H9 (cell line): ENCODE results near the gene CYP27B1. TPM values are rescaled to one million over a fixed set of nuclear protein-coding genes. Genes with fewer than 3 reads are reported as not detected.

ENCODE experiments used
- DNase-seq: peaks from one replicate; pipeline ENCODE4 v3.0.0-alpha.2; 2017
- H2AFZ ChIP-seq: one replicate; pipeline ENCODE4 v1.6.1; 2013; ENCODE audit warnings: mild to moderate bottlenecking, low read length, control low read depth, moderate library complexity
- H2AK5ac ChIP-seq: 2 replicates; pipeline ENCODE4 v1.6.1; 2013; ENCODE audit warnings: low read length, control low read depth, mixed read lengths; ENCODE audit not compliant: insufficient read length
- H2BK120ac ChIP-seq: one replicate; pipeline ENCODE4 v1.6.1; 2013; ENCODE audit warnings: low read depth, mild to moderate bottlenecking, low read length, control low read depth, inconsistent platforms; ENCODE audit not compliant: poor library complexity, severe bottlenecking
- H2BK12ac ChIP-seq: 2 replicates; pipeline ENCODE4 v1.6.1; 2013; ENCODE audit warnings: low read length, control low read depth, mixed read lengths, low read depth; ENCODE audit not compliant: insufficient read length
- H2BK15ac ChIP-seq: 2 replicates; pipeline ENCODE4 v1.6.1; 2013; ENCODE audit warnings: low read depth, low read length, control low read depth
- H2BK20ac ChIP-seq: one replicate; pipeline ENCODE4 v1.6.1; 2013; ENCODE audit warnings: low read depth, mild to moderate bottlenecking, low read length, control low read depth, inconsistent platforms; ENCODE audit not compliant: poor library complexity, severe bottlenecking
- H2BK5ac ChIP-seq: 2 replicates; pipeline ENCODE4 v1.6.1; 2013; ENCODE audit warnings: low read length, control low read depth, mixed read lengths; ENCODE audit not compliant: insufficient read length
- H3K14ac ChIP-seq: 2 replicates; pipeline ENCODE4 v1.6.1; 2013; ENCODE audit warnings: low read length, control low read depth; ENCODE audit not compliant: insufficient read depth
- H3K18ac ChIP-seq: 2 replicates; pipeline ENCODE4 v1.6.1; 2013; ENCODE audit warnings: low read depth, mild to moderate bottlenecking, mixed read lengths, low read length, control low read depth; ENCODE audit not compliant: insufficient read length
- H3K23ac ChIP-seq: 2 replicates; pipeline ENCODE4 v1.6.1; 2013; ENCODE audit warnings: low read length, control low read depth, mixed read lengths, low read depth; ENCODE audit not compliant: insufficient read length
- H3K23me2 ChIP-seq: 2 replicates; pipeline ENCODE4 v1.6.1; 2013; ENCODE audit warnings: low read depth, mild to moderate bottlenecking, mixed read lengths, low read length, control low read depth; ENCODE audit not compliant: insufficient read length, poor library complexity, severe bottlenecking
- H3K27ac ChIP-seq: 2 replicates; pipeline ENCODE4 v1.5.1; 2013; ENCODE audit warnings: low read length, control low read depth, mixed read lengths, low read depth; ENCODE audit not compliant: insufficient read length
- H3K27me3 ChIP-seq: 2 replicates; pipeline ENCODE4 v1.6.1; 2013; ENCODE audit warnings: low read length, control low read depth, inconsistent platforms; ENCODE audit not compliant: insufficient read depth
- H3K4ac ChIP-seq: 2 replicates; pipeline ENCODE4 v1.6.1; 2013; ENCODE audit warnings: low read depth, mild to moderate bottlenecking, control low read depth, inconsistent platforms, low read length, moderate library complexity
- H3K4me1 ChIP-seq: 2 replicates; pipeline ENCODE4 v1.6.1; 2013; ENCODE audit warnings: low read length, control low read depth, inconsistent platforms; ENCODE audit not compliant: insufficient read depth
- H3K4me2 ChIP-seq: 2 replicates; pipeline ENCODE4 v1.6.1; 2013; ENCODE audit warnings: low read length, control low read depth, mixed read lengths; ENCODE audit not compliant: insufficient read length, insufficient read depth
- H3K56ac ChIP-seq: 2 replicates; pipeline ENCODE4 v1.6.1; 2013; ENCODE audit warnings: low read depth, mild to moderate bottlenecking, mixed read lengths, low read length, control low read depth; ENCODE audit not compliant: insufficient read length
- H3K79me1 ChIP-seq: 2 replicates; pipeline ENCODE4 v1.6.1; 2013; ENCODE audit warnings: low read depth, mild to moderate bottlenecking, moderate library complexity, low read length, control low read depth, inconsistent platforms; ENCODE audit not compliant: insufficient read depth, poor library complexity, severe bottlenecking
- H3K79me2 ChIP-seq: 2 replicates; pipeline ENCODE4 v1.6.1; 2013; ENCODE audit warnings: low read length, control low read depth, inconsistent platforms; ENCODE audit not compliant: insufficient read depth
- H3K9ac ChIP-seq: 2 replicates; pipeline ENCODE4 v1.6.1; 2013; ENCODE audit warnings: low read length, control low read depth, mixed read lengths; ENCODE audit not compliant: insufficient read length; ENCODE audit errors: extremely low read depth
- H3K9me3 ChIP-seq: one replicate; pipeline ENCODE4 v1.6.1; 2013; ENCODE audit warnings: low read depth, low read length, inconsistent platforms; ENCODE audit not compliant: control insufficient read depth
- H3T11ph ChIP-seq: one replicate; pipeline ENCODE4 v1.6.1; 2013; ENCODE audit warnings: mild to moderate bottlenecking, low read length, control low read depth, inconsistent platforms
- H4K20me1 ChIP-seq: one replicate; pipeline ENCODE4 v1.6.1; 2013; ENCODE audit not compliant: control insufficient read depth, insufficient read length, insufficient read depth
- H4K5ac ChIP-seq: 2 replicates; pipeline ENCODE4 v1.6.1; 2013; ENCODE audit warnings: low read depth, mild to moderate bottlenecking, mixed read lengths, low read length, control low read depth; ENCODE audit not compliant: insufficient read length
- H4K8ac ChIP-seq: replicated peaks from 2 replicates; pipeline ENCODE4 v1.6.1; 2013; ENCODE audit warnings: low read length, control low read depth, mixed read lengths, low read depth; ENCODE audit not compliant: insufficient read length
- H4K91ac ChIP-seq: 2 replicates; pipeline ENCODE4 v1.6.1; 2013; ENCODE audit warnings: low read depth, mild to moderate bottlenecking, moderate library complexity, mixed read lengths, low read length, control low read depth; ENCODE audit not compliant: insufficient read length
- H3K27ac Mint-ChIP-seq, 3 experiments: 2 replicates in 2 of 3; 3 replicates in 1 of 3; pipeline ENCODE4 v1.8.0; 2020 to 2021; ENCODE audit warnings: mixed read lengths in 3 of 3, mild to moderate bottlenecking in 1 of 3, moderate library complexity in 1 of 3
- H3K27me3 Mint-ChIP-seq: 2 replicates; pipeline ENCODE4 v1.8.0; 2021; ENCODE audit warnings: low read depth, mild to moderate bottlenecking, moderate library complexity, mixed read lengths
- H3K36me3 Mint-ChIP-seq, 3 experiments: 2 replicates in 2 of 3; 3 replicates in 1 of 3; pipeline ENCODE4 v1.8.0; 2020 to 2021; ENCODE audit warnings: low read depth in 3 of 3, mixed read lengths in 3 of 3; ENCODE audit not compliant: insufficient read depth in 1 of 3
- H3K4me1 Mint-ChIP-seq, 2 experiments: 2 replicates each; pipeline ENCODE4 v1.8.0; 2020; ENCODE audit warnings: mixed read lengths in 2 of 2
- H3K4me3 Mint-ChIP-seq, 2 experiments: 2 replicates in 1 of 2; 3 replicates in 1 of 2; pipeline ENCODE4 v1.8.0; 2020 to 2021; ENCODE audit warnings: mild to moderate bottlenecking in 2 of 2, mixed read lengths in 2 of 2, moderate library complexity in 1 of 2
- H3K9me3 Mint-ChIP-seq, 2 experiments: 2 replicates in 1 of 2; 3 replicates in 1 of 2; pipeline ENCODE4 v1.8.0; 2020; ENCODE audit warnings: mild to moderate bottlenecking in 2 of 2, mixed read lengths in 2 of 2, moderate library complexity in 1 of 2
- WGBS: extraction: QIAGEN DNeasy Blood & Tissue Kit; methylation state at CpG from one replicate; pipeline ENCODE4 v1.1.7; 2013; ENCODE audit warnings: missing lambda C conversion rate, low lambda C conversion rate, mixed read lengths; ENCODE audit not compliant: insufficient read length; ENCODE audit errors: extremely low coverage; 5-methylcytosine and 5-hydroxymethylcytosine counted together
- total RNA-seq: library from RNA; stranded (reverse); gene quantifications from 2 replicates; pipeline ENCODE4 v1.2.1, GENCODE V29; 2021
- TF ChIP-seq, protein P1 (sequence below): fragments of 200-600 bp; sonication (generic); conservative IDR thresholded peaks from 3 replicates; pipeline ENCODE4 v1.8.0; 2021; ENCODE audit warnings: antibody characterized with exemption, mild to moderate bottlenecking

Gene CYP27B1
- total RNA-seq, 1 experiment from 2014 or later, result 6.1 TPM

GRCh38 chr12:57761391-57761998, 5.4 kb downstream of the CYP27B1 start:
- H3K27me3 Mint-ChIP-seq, result peaks cover 60% of the 10 kb centered on the region
- Histone ChIP-seq H2BK120ac (no peak overlapping the region), H3K27ac (no peak overlapping the region), H3K14ac (no peak overlapping the region), H3K9me3 (no peaks in the 10 kb centered on the region), H4K91ac (no peak overlapping the region), H4K5ac (no peak overlapping the region), H3K4me2 (no peak overlapping the region), H2AK5ac (no peak overlapping the region), H4K8ac (no peak overlapping the region), H3K9ac (no peak overlapping the region), H2BK20ac (no peak overlapping the region), H3K4ac (no peak overlapping the region), H3K27me3 (peaks cover 31% of the 10 kb centered on the region; the same call in 1 of the 2 replicates), H2AFZ (no peak overlapping the region), H3T11ph (no peak overlapping the region), H2BK15ac (no peak overlapping the region), H3K23ac (no peak overlapping the region), H3K79me1 (no peaks in the 10 kb centered on the region), H3K56ac (no peak overlapping the region), H3K18ac (no peak overlapping the region), H3K4me1 (no peaks in the 10 kb centered on the region), H3K79me2 (no peaks in the 10 kb centered on the region), H2BK5ac (no peak overlapping the region), H2BK12ac (no peak overlapping the region), H4K20me1 (no peaks in the 10 kb centered on the region), H3K23me2 (peaks cover 20% of the 10 kb centered on the region)
- no CpG with 5 or more reads among the region's 4 CpGs for WGBS
- TF ChIP-seq, protein P1, sequence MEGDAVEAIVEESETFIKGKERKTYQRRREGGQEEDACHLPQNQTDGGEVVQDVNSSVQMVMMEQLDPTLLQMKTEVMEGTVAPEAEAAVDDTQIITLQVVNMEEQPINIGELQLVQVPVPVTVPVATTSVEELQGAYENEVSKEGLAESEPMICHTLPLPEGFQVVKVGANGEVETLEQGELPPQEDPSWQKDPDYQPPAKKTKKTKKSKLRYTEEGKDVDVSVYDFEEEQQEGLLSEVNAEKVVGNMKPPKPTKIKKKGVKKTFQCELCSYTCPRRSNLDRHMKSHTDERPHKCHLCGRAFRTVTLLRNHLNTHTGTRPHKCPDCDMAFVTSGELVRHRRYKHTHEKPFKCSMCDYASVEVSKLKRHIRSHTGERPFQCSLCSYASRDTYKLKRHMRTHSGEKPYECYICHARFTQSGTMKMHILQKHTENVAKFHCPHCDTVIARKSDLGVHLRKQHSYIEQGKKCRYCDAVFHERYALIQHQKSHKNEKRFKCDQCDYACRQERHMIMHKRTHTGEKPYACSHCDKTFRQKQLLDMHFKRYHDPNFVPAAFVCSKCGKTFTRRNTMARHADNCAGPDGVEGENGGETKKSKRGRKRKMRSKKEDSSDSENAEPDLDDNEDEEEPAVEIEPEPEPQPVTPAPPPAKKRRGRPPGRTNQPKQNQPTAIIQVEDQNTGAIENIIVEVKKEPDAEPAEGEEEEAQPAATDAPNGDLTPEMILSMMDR, result no peak
- peaks cover 22 to 33% of the 10 kb centered on the region in 2 experiments for H3K4me1 Mint-ChIP-seq
- DNase-seq, result no peak
- no peak overlapping the region for H3K27ac Mint-ChIP-seq
- H3K4me3 Mint-ChIP-seq, result no peak overlapping the region
- H3K9me3 Mint-ChIP-seq, result no peaks in the 10 kb centered on the region
- peaks cover 0 to 19% (median 6%) of the 10 kb centered on the region in 3 experiments; a peak in 3 of 7 replicates for H3K36me3 Mint-ChIP-seq
